Panc1 (cell line): ENCODE data around the gene RPS14. TPM values are rescaled to one million over a fixed set of nuclear protein-coding genes. Genes with fewer than 3 reads are reported as not detected.

Source experiments
- ATAC-seq: fragments of 200-7000 bp; cut with Tn5 transposase; 2 replicates; pipeline ENCODE4 v1.9.1; 2020; ENCODE audit warnings: mild to moderate bottlenecking, moderate library complexity
- BruUV-seq: library from RNA; stranded (reverse); fragments of 400-500 nt; replicated peaks from 2 replicates; lab custom pipeline; 2021; lab: Mats Ljungman, UMichigan
- CTCF ChIA-PET: fragments of 300-600 bp; sonication (Branson Sonifier 250); formaldehyde crosslinking; loops from one replicate; lab custom pipeline; 2022; ENCODE audit warnings: antibody characterized with exemption; lab: Charles Lee
- POLR2A ChIA-PET: fragments of 300-600 bp; sonication (Branson Sonifier 250); formaldehyde crosslinking; loops from one replicate; lab custom pipeline; 2022; ENCODE audit warnings: antibody characterized with exemption; lab: Charles Lee
- DNase-seq: peaks from one replicate; pipeline ENCODE4 v3.0.0-alpha.2; 2010; ENCODE audit warnings: low read depth, low spot score
- H3K27ac ChIP-seq: 2 replicates; pipeline ENCODE4 v1.5.1; 2011; ENCODE audit warnings: mild to moderate bottlenecking, low read length, inconsistent platforms
- H3K27me3 ChIP-seq: fragments of 200-500 bp; sonication (Bioruptor generic); 2 replicates; pipeline ENCODE4 v1.6.0; 2014; ENCODE audit warnings: low read length, inconsistent platforms; ENCODE audit not compliant: control insufficient read depth, insufficient read depth
- H3K36me3 ChIP-seq: fragments of 200-500 bp; sonication (Bioruptor generic); 2 replicates; pipeline ENCODE4 v1.5.1; 2014; ENCODE audit warnings: inconsistent platforms, mild to moderate bottlenecking, low read length, moderate library complexity; ENCODE audit not compliant: control insufficient read depth, insufficient read depth
- H3K4me1 ChIP-seq: 2 replicates; pipeline ENCODE4 v1.5.1; 2011; ENCODE audit warnings: inconsistent platforms, mild to moderate bottlenecking, low read length, moderate library complexity; ENCODE audit not compliant: control insufficient read depth, insufficient read depth
- H3K4me3 ChIP-seq, 2 experiments: 2 replicates each; pipeline ENCODE4 v1.5.1; 2011 to 2012; ENCODE audit warnings: low read depth in 2 of 2, low read length in 2 of 2, mild to moderate bottlenecking in 2 of 2, inconsistent platforms in 1 of 2, moderate library complexity in 1 of 2
- H3K9me3 ChIP-seq: fragments of 200-500 bp; sonication (Bioruptor generic); 2 replicates; pipeline ENCODE4 v1.5.1; 2014; ENCODE audit warnings: low read depth, mild to moderate bottlenecking, inconsistent platforms, low read length, moderate library complexity; ENCODE audit not compliant: control insufficient read depth, insufficient read depth
- CTCF ChIP-seq: fragments of 450-650 bp; IDR thresholded peaks from 2 replicates; pipeline ENCODE4 v1.5.1; 2017; ENCODE audit warnings: mild to moderate bottlenecking
- POLR2AphosphoS5 ChIP-seq: IDR thresholded peaks from 2 replicates; pipeline ENCODE4 v1.6.1; 2012; ENCODE audit warnings: mild to moderate bottlenecking, low read depth, low read length, moderate library complexity
- SIN3A ChIP-seq: IDR thresholded peaks from 2 replicates; pipeline ENCODE4 v1.6.1; 2012; ENCODE audit warnings: low read depth, mild to moderate bottlenecking, low read length, moderate library complexity, borderline replicate concordance; ENCODE audit not compliant: insufficient read depth
- TCF7L2 ChIP-seq: IDR thresholded peaks from 2 replicates; pipeline ENCODE4 v1.6.1; 2011; ENCODE audit warnings: mild to moderate bottlenecking, low read depth, low read length, inconsistent platforms
- in situ Hi-C: cut with HindIII; loops from 2 replicates; pipeline ENCODE4 v1.10.0; 2016; ENCODE audit warnings: low sequenced_read_pairs, low pct_unique_long_range_greater_than_20kb
- intact Hi-C: fragments of 100-400 bp; cut with micrococcal nuclease; formaldehyde crosslinking; loops from one replicate; pipeline ENCODE4 v1.10.0; 2022; ENCODE audit not compliant: unreplicated experiment
- total RNA-seq: library from RNA; stranded (reverse); gene quantifications from one replicate; pipeline ENCODE4 v1.2.1, GENCODE V29; 2021; ENCODE audit not compliant: unreplicated experiment
- TF ChIP-seq, protein P1 (sequence below), 2 experiments: IDR thresholded peaks; 2 replicates each; pipeline ENCODE4 v1.6.1; 2011 to 2012; ENCODE audit warnings: low read depth in 2 of 2, control low read depth in 1 of 2, low read length in 1 of 2, mild to moderate bottlenecking in 1 of 2, moderate library complexity in 1 of 2; ENCODE audit not compliant: insufficient read depth in 1 of 2

The RPS14 gene
- total RNA-seq, 1 experiment from 2014 or later: 1,959 TPM

GRCh38 chr5:150392680-150393079 is 56.9 kb downstream of the RPS14 start:
- in situ Hi-C loops: no loop called here
- intact Hi-C loops: no loop called here
- H3K9me3 ChIP-seq: no peaks in the 10 kb centered on the region
- no peaks in the 10 kb centered on the region for H3K4me1 ChIP-seq
- no peak for DNase-seq
- peaks cover 14% of the 10 kb centered on the region for H3K36me3 ChIP-seq
- BruUV-seq: no TSS peak
- no peak overlapping the region for H3K27ac ChIP-seq
- POLR2A ChIA-PET: no interaction called here
- no peak for ATAC-seq
- TF ChIP-seq POLR2AphosphoS5 (no peak), TCF7L2 (no peak), SIN3A (no peak), CTCF (no peak)
- TF ChIP-seq, protein P1, sequence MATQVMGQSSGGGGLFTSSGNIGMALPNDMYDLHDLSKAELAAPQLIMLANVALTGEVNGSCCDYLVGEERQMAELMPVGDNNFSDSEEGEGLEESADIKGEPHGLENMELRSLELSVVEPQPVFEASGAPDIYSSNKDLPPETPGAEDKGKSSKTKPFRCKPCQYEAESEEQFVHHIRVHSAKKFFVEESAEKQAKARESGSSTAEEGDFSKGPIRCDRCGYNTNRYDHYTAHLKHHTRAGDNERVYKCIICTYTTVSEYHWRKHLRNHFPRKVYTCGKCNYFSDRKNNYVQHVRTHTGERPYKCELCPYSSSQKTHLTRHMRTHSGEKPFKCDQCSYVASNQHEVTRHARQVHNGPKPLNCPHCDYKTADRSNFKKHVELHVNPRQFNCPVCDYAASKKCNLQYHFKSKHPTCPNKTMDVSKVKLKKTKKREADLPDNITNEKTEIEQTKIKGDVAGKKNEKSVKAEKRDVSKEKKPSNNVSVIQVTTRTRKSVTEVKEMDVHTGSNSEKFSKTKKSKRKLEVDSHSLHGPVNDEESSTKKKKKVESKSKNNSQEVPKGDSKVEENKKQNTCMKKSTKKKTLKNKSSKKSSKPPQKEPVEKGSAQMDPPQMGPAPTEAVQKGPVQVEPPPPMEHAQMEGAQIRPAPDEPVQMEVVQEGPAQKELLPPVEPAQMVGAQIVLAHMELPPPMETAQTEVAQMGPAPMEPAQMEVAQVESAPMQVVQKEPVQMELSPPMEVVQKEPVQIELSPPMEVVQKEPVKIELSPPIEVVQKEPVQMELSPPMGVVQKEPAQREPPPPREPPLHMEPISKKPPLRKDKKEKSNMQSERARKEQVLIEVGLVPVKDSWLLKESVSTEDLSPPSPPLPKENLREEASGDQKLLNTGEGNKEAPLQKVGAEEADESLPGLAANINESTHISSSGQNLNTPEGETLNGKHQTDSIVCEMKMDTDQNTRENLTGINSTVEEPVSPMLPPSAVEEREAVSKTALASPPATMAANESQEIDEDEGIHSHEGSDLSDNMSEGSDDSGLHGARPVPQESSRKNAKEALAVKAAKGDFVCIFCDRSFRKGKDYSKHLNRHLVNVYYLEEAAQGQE (IDR thresholded peaks at IDR 0.05; ENCODE audit: insufficient read depth in 1 of 2, low read depth in 2 of 2, low read length in 1 of 2): no peak
- no peaks in the 10 kb centered on the region for H3K27me3 ChIP-seq
- CTCF ChIA-PET: interaction anchor here (0.7 kb wide), 1 partner anchor 43 kb away, joined by 3 read pairs; no protein-coding TSS in a partner anchor
- H3K4me3 ChIP-seq: no peak overlapping the region

Other genes with a start within 250 kb of the RPS14 start
- gene CAMK2A, start 160.0 kb downstream of the RPS14 start, total RNA-seq: 0.51 TPM
- 18.6 TPM for gene ARSI, start 146.8 kb downstream of the RPS14 start, total RNA-seq
- gene TCOF1, start 92.0 kb downstream of the RPS14 start, total RNA-seq: 92.8 TPM
- gene CD74, start 36.8 kb downstream of the RPS14 start, total RNA-seq: 12.7 TPM
- 142 TPM for gene NDST1, start 58.4 kb upstream of the RPS14 start, total RNA-seq
- 82.8 TPM for gene SYNPO, start 190.9 kb upstream of the RPS14 start, total RNA-seq
- gene MYOZ3, start 211.5 kb upstream of the RPS14 start, total RNA-seq: 1.7 TPM